PC-9 (cell line): ENCODE results near the gene ZNF665.

Experiments used
- EZH2 ChIP-seq: fragments of 200-600 bp; sonication (generic); IDR thresholded peaks from 2 replicates; pipeline ENCODE4 v1.8.0; 2017; ENCODE audit warnings: antibody characterized with exemption, low read depth
- TF ChIP-seq, protein P1 (sequence below): fragments of 200-600 bp; sonication (generic); conservative IDR thresholded peaks from 2 replicates; pipeline ENCODE4 v1.6.1; 2017; ENCODE audit warnings: mixed run types, antibody characterized with exemption, mild to moderate bottlenecking, moderate library complexity

DNA sequence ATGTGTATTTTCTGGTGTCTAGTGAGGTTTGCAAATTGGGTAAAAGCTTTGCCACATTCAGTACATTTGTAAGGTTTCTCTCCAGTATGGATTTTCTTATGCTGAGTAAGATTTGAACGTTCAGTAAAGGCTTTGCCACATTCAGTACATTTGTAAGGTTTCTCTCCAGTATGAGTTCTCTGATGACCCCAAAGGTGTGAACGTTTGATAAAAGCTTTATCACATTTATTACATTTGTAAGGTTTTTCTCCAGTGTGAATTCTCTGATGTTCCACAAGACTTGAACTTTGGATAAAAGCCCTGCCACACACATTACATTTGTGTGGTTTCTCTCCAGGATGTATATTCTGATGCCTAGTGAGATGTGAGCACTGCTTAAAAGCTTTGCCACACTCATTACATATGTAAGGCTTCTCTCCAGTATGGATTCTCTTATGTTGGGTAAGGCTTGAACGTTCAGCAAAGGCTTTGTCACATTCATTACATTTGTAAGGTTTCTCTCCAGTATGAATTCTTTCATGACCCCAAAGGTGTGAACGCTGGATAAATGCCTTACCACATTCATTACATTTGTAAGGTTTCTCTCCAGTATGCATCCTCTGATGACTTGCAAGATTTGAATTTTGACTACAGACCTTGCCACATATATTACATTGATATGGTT is 44.1 kb upstream of the ZNF665 start:
- TF ChIP-seq, protein P1, sequence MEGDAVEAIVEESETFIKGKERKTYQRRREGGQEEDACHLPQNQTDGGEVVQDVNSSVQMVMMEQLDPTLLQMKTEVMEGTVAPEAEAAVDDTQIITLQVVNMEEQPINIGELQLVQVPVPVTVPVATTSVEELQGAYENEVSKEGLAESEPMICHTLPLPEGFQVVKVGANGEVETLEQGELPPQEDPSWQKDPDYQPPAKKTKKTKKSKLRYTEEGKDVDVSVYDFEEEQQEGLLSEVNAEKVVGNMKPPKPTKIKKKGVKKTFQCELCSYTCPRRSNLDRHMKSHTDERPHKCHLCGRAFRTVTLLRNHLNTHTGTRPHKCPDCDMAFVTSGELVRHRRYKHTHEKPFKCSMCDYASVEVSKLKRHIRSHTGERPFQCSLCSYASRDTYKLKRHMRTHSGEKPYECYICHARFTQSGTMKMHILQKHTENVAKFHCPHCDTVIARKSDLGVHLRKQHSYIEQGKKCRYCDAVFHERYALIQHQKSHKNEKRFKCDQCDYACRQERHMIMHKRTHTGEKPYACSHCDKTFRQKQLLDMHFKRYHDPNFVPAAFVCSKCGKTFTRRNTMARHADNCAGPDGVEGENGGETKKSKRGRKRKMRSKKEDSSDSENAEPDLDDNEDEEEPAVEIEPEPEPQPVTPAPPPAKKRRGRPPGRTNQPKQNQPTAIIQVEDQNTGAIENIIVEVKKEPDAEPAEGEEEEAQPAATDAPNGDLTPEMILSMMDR = no peak
- no peak for TF ChIP-seq EZH2
